ENCODE data around the gene TSPAN16.

TSPAN16 gene, protein sequence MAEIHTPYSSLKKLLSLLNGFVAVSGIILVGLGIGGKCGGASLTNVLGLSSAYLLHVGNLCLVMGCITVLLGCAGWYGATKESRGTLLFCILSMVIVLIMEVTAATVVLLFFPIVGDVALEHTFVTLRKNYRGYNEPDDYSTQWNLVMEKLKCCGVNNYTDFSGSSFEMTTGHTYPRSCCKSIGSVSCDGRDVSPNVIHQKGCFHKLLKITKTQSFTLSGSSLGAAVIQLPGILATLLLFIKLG

DNA sequence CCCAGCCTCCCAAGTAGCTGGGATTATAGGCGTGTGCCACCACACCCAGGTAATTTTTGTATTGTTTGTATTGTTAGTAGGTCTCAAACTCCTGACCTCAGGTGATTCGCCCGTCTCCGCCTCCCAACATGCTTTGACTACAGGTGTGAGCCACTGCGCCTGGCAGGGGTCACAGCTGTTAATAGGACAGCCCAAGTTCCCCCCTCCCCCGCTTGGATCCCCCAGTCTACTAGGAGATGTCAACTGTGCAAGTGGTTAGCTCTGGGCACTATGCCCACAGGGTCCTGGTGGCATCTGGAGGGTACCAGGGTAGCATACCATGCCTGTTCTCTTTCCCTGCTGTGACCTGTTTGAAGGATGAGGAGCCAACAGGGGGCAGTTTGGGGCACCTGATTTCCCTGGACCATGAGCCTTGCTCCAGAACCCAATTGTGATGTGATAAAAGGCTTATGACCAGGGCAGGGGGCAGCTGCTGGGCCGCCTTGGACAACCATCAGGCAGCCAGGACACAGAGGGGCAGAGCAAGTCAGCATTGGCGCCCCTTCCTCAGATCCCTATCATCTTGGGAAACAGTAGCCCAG is at the start of gene TSPAN16:
Gene TSPAN16 (plus strand): TSS at position 496 of the 581 bp plus-strand sequence. CDS start 138 bp downstream, outside the sequence.
- no peak for FAIRE-seq

DNA sequence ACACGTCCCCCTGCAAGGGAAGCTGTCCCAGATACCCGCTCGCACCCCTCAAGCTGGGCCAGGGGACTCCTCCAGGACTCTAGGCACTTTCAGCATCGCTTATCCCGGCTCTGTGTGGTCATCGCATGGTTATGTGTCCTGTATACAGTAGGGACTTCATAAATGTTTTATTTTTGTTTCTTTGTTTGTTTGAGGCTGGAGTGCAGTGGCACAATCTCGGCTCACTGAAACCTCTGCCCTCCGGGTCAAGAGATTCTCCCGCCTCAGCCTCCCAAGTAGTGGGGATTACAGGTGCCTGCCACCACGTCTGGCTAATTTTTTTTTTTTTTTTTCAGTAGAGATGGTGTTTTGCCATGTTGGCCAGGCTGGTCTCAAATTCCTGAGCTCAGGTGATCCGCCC is 49.0 kb upstream of the TSPAN16 start:
- no peak for FAIRE-seq

DNA sequence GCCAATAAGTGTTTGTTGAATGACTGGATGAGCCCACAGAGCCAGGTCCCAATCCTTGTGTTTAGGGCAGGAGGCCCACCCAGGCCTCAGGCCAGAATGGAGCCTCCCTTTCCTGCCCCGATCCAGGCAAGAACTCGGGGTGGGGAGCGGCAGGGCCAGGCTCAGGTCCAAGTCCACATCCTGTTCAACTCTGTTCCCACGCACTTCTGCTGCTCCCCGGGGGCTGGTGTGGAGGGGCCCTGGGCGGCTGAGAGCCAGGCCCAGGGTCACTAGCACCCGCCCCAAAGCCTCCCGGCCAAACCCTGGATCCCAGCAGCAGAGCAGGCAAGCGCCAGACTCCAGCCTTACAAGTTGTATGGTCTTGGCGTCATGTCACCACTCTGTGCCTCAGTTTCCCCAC is 48.6 kb upstream of the TSPAN16 start:
- FAIRE-seq, result no peak

DNA sequence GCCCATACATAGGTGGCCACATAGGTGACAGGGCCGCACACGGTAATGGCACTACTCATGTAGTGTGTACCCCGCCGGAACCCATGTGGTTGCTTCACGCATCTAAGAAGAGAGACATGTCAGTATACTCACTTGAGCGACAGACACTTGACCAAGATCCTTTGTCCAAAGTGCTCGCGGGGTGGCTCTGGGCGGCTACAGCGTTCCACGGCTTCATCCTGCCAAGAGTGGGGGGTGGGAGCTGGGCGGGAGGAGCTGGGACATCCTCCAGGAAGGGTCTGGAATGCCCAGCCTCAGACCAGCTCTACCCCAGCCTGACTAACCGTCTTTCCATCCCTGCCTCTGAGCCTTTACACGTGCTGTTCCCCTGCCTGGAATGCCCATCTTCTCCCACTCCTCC is 48.0 kb upstream of the TSPAN16 start:
- FAIRE-seq, result no peak

DNA sequence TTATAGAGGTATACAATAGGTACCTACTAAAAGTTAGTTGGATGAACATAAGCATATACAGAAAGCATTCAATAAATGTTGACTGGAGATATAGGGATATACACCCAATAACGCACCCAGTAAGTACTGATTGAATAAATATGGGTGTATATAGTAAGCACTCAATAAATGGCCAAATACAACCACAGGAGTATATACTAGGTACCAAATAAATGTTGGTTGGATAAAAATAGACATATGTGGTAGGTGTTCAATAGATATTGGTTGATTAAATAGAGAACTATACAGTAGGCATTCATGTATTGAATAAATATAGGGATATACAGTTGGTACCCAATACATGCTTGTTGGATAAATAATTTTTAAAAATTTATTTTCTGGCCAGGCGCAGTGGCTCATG is 47.1 kb upstream of the TSPAN16 start:
- FAIRE-seq, result no peak

DNA sequence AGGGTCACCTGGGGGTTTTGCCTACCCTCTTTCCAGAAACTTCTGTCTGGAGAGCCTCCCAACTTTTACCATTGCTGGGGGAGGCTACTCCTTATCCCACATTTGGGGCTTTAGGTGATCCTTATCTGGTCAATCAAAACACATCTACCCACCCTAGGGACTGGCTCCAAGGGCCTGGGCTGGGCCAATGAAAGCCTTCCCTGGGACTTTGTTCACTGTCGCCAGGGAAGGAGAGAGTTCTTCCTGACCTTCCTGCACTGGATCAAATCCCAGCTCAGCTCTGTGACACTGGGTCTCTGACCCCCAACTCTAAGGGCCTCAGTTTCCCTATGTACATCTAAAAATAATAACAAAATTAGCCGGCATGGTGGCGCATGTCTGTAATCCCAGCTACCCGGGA is 44.7 kb upstream of the TSPAN16 start:
- FAIRE-seq, result no peak

DNA sequence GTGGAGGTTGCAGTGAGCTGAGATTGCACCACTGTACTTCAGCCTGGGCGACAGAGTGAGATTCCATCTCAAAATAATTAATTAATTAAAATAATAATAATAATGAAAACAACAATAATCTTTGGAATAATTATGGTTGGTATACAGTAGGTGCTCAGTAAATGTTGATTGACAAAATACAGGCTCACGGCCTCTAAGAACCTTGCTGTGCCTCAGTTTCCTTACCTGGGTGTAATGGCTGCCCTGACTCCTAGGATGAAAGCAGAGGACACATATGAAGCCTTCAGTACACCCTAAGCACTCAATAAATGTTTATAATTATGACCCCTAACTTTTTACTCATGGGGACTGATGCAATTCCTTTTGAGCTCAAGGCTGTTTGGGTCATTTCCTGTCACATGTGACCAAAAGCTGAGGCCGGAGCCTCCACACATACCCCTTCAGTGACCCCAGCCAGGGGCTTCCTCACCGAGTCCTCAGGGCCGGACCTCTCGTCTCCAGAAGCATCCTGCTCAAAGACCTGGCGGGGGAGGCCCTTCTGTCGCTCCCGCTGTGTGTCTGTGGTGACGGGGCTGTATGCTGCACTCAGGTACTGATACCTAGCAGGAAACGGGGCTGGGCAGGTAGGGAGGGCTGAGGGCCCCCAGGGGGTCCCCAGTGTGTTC is 44.2 kb upstream of the TSPAN16 start:
- no peak for FAIRE-seq

DNA sequence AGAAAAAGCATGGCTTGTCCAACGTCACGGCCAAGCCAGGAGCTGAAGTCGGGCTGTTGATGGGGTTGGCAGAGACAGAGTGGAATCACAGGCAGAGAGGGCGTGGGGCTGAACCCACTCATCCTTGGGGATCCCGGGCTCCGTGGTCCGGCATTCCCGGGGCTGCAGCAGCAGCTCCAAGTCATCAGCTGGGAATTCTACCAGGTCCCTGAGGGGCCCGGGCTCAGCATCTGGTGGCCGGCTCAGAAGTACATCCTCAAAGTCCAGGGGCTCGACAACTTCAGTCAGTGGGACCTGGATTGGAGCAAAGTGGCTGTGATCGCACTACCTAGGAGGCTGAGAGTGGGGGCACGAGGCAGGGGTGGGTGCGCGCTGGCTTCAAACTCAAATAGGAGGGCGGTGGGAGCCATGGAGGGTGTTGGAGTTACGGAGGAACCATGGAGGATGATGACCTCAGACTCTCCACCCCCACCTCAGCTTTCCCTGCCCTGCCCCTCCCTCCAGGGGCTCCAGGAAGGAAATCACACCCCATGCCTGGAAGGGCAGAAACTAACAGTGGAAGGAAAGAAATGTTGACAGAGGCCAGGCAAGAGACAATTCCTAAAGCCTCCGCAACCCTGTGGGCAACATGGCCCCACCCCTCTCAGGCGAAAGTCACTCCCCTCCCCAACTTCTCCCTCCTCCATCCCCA is 43.1 kb upstream of the TSPAN16 start:
- no peak for FAIRE-seq

DNA sequence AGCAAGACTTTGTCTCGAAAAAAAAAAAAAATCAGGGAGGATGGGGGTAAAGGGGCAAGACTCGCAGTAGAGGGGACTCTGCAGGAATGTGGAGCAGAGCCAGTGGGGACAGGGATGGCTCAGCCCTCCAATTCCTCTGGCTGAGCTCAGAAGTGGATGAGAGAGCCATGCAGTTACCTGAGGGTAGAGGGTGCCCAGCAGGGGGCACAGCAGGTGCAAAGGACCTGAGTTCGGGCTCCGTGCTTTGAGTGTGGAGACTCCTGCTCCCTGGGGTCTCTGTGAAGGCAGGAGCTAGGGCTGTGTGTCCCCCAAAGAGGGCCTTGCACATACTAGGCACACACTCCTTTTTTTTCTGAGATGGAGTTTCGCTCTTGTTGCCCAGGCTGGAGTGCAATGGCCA is 41.3 kb upstream of the TSPAN16 start:
- no peak for FAIRE-seq

DNA sequence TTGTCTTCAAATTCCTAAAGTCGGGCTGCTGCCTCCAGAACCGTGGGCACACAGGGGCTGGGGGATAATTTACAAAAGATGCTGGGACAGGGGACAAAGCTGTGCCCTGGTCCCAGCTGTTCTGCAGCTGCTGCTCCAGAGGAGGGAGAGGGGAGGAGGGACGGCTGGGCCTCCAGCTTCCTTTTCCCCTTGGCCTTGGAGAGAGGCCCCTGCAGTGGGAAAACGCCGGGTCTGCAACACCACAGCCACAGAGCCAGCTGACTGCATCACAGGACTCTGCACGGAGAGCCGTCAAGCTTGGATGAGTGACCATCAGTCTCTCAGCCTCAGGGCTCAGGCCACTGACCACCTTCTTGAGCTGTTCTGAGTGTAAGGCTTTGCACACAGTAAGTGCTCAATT is 39.8 kb upstream of the TSPAN16 start:
- FAIRE-seq, result no peak

DNA sequence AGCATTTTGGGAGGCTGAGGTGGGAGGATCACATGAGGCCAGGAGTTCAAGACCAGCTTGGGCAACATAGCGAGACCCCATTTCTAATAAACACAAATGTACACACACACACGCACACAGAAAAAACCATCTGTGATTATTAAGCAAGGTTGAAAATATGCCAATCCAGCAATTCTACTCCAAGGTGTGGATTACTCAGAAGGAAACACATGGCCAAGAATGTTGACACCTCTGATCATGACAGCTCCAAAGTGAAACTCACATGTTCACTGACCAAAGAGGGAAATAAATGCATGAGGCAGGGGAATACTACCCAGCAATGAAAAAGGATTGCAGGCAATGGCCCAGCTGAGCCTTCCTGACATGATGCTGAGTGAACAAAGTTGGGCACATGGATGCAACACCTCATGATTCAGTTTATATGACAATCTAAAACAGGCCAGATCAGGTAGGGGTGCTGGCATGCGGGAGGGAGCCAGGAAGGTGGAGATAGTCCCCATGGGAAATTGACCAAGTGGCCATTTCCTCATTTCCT is 38.0 kb upstream of the TSPAN16 start:
- FAIRE-seq, result no peak

DNA sequence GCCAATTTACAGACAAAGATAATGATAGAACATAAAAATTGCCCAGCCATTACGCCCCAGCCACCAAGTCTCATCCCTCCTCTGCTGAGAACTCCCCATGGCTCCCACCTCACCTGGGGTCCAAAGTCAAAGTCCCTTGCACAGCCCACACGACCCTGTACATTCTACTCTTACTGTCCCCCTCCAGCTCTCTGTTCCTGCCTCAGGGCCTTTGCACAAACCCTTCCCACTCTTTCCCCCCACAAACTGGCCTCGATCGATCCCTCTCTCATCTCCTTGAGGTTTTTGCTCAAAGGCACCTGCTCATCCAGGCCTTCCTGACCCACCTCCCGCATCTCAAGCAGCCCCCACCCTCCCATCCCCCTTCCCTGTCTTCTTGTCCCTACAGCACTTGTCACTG is 35.0 kb upstream of the TSPAN16 start:
- FAIRE-seq, result no peak

DNA sequence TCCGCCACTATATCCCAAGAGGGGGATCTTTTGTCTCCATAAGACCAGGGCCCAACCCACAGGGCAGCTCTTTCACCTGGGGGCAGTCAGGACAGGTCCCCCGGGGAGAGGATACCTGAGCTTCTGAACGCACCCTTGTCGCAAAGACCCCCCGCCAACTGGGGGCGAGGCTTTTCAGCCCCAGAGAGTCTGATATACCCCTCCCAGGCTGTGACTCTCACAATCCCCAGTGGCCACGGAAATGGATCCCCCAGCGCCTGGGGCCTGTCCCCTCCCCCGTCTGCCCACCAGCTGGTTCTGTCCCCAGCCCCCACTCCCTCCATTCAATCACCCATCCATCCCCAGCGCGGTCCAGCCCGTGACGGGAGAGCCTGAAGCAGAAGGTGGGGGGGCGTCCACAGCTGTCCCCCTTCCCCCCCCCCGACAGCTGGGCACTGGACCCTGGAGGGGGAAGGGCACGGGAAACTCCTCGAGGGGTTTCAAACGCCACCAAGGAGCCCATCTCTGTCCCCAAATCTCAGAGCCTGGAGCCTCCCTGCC is 34.5 kb upstream of the TSPAN16 start:
- FAIRE-seq, result no peak

DNA sequence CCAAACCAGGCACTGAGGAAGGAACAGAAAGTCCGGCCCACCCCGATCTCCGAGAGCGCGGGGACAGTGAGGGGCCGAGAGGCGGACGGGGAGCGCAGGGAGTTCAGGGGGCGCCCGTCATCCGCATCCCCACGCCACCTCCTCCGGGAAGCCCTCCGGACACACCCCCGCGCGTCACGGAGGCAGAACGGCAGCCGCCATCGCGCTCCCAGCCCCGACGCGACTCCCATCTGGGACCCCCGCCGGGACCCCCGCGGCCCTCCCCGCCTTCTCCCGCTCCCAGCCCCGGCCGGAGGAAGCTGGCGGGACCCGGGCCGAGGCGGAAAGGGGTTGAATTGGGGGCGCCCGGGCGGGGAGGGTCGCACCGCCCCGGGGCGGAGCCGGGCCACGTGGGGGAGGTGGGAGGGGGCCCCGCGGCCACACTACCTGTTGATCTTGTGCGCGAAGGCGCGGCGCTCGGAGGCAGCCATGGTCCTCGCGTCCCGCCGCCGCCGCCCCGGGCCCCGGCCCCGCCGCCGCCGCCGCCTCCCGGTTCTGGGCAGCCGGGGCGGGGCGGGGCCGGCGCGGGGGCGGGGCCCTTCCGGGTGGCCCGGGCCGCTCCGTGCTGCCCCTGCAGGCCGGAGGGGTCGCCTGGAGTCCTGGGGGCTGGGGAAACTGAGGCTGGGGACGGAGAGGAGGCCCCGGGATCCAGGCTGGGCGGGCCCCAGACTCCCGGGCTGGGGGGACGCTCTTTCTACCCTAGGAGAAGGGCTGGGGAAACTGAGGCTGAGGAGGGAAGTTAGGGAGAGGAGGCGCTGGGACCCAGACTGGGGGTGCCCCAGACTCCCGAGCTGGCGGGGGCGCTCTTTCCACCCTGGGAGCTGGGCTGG is 33.8 kb upstream of the TSPAN16 start, which contains the start of gene DOCK6:
Gene DOCK6 (minus strand): TSS at position 554 of the 869 bp plus-strand sequence. CDS start 84 bp downstream, at position 470.
- FAIRE-seq, result no peak

DNA sequence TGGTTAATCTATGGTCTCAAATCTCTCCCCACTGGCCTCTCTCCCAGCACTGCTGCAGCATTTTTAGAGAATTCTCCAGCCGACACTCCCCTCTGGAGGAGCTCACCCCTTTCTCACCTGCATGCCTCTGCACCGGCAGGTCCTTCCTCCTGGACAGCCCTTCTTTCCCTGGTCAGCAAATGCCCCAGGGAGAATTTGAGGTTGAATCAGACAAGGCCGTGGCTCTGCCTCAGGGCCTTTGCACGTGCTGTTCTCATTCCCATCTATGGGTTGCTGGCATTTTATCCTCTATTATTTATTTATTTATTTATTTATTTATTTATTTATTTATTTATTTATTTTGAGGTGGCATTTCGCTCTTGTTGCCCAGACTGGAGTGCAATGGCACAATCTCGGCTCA is 32.2 kb upstream of the TSPAN16 start:
- no peak for FAIRE-seq

DNA sequence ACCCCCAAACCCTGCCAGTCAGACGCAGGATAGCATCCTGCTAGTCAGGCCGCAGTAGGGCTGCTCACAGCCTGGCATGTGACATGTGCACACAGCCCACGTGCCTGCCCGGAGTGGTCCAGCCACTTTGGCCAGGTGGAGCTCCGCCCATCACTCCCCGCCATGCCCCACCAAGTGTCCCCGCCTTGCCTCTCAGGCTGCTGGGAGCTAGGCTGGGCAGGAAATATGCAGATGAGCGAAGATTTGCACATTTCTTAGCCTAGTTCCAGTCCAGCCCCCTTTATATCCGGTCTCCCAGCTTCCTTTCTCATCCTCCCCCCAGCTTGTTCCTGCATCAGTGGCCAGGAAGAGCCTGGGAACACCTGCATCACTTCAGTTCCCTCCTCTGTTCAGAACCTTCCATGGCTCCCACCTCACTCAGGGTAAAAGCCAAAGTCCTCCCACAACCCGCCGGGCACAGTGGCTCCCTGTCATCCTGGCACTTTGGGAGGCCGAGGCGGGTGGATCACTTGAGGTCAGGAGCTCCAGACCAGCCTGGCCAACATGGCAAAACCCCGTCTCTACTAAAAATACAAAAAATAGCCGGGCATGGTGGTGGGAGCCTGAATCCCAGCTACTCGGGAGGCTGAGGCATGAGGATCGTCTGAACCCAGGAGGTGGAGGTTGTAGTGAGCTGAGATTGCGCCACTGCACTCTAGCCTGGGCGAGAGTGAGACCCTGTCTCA is 31.3 kb upstream of the TSPAN16 start:
- FAIRE-seq, result no peak

DNA sequence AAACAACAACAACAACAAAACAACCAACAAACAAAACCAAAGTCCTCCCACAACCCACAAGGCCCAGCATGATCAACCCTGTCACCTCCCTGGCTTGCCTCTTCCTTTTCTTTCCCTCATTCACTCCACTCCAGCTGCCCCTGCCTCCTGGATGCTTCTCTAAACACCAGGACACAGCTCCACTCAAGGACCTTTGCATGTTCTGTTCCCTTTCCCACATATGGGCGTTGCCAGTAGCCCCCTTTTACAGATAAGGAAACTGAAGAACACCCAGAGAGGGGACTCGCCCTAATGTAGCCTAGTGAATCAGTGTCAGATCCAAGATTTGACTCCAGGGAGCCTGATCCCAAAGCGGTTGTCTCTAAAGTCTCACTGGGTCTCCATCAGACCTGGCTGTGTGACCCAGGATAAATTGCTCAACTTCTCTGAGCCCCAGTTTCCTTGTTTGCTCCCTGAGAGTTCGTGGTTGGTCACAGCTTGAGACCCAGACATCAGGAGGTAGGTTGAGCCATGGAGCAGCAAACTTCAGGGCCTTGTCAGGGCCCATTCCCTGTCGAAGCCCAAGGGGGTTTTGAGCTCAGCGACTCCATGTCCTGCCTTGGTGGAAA is 30.7 kb upstream of the TSPAN16 start:
- no peak for FAIRE-seq

DNA sequence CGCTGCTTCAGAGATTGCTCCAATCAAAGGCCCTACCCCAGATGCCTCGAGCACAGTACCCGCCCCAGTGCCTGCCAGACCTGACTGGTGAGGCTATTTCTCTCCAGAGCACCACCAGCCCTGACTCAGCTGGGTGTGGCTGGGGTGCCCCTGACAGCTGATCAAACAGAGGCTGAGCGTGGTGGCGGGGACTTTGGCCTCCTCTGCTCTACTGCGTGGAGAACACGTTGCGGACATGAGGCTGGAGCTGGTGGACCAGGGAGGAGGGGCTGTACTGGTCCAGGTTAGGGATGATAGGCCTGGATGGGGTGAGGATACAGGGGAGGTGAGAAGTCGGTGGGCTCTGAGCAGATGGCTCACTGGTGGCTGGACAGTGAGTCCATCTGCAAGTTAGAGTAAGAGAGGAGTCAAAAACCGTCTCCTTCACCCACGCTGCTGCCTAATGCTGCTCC is 30.1 kb upstream of the TSPAN16 start:
- no peak for FAIRE-seq

DNA sequence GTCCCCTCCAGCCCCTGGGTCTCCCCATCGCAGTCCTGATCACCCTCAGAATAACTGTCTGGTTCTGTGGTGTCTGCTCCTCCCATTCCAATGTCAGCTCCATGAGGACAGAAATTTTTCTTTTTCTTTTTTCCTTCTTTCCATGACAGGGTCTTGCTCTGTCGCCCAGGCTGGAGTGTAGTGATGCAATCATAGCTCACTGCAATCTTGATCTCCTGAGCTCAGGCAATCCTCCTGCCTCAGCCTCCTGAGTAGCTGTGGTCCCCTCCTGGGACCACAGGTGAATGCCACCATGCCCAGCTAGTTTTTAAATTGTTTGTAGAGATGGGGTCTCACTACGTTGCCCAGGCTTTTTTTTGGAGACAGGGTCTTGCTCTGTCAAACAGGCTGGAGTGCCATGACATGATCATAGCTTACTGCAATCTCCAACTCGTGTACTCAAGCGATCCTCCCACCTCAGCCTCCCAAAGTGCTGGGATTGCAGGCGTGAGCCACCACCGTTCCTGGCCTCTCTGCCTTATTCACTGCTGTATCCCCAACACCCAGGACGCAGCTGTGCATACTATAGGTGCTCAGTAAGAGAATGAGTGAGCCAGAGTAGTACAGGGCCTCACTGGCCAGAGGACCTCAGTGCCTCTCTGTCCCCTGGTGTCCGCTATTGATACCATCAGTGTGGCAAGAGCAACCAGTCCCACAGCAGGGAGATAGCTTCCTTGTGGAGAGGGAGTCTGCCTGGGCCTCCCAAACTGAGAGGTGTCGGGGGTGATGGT is 28.5 kb upstream of the TSPAN16 start:
- FAIRE-seq, result no peak

DNA sequence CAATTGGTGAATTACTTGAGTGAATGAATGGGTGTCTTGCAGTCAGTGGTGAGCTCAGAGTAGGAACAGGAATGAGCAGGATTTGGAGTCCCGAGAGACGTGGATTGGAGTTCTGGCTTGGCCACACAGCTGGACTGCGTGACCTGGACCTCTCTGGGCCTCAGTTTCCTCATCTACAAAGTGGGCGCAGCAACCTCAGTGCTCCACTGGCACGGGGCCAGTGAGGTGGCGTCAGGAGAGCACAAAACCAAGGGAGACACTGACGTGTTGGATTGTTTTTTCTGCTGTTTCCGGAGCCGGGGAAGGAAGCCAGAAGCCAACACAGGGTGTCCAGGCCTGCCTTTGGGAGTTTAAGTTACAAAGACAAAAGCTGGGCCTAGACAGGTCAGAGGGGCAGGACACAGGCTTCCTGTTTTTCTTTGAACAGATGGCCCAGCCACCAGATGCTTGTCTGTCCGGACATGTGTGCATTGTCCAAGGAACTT is 27.1 kb upstream of the TSPAN16 start:
- no peak for FAIRE-seq
